HepG2 (cell line): ENCODE measurements around the gene PSMD5. TPM values are rescaled to one million over a fixed set of nuclear protein-coding genes. Genes with fewer than 3 reads are reported as not detected.

ENCODE experiments used
- ATAC-seq: fragments of 200-7000 bp; cut with Tn5 transposase; 3 replicates; pipeline ENCODE4 v1.9.1; 2020; ENCODE audit warnings: mild to moderate bottlenecking, moderate library complexity
- BruUV-seq: library from RNA; stranded (reverse); fragments of 400-500 nt; replicated peaks from 2 replicates; lab custom pipeline; 2021; lab: Mats Ljungman, UMichigan
- CTCF ChIA-PET: fragments of 300-600 bp; formaldehyde crosslinking; extraction: SDS; loops from one replicate; lab custom pipeline; 2021; ENCODE audit warnings: low total read pairs, inconsistent platforms, low intra/inter-chr PET ratio; lab: Yijun Ruan, JAX
- POLR2A ChIA-PET: fragments of 350-600 bp; sonication (Branson Sonifier 250); formaldehyde crosslinking; loops from one replicate; lab custom pipeline; 2020; ENCODE audit warnings: antibody characterized with exemption, inconsistent platforms; lab: Yijun Ruan, JAX
- DNase-seq: peaks from one replicate; pipeline ENCODE4 v3.0.0-alpha.2; 2015; ENCODE audit warnings: low spot score
- FAIRE-seq: peaks from 3 replicates; lab custom pipeline; 2011; peaks lifted over from hg19 to GRCh38; lab: Jason Lieb, UNC
- H2AFZ ChIP-seq: one replicate; pipeline ENCODE4 v1.6.1; 2011; ENCODE audit warnings: low read length, inconsistent platforms
- H3K27ac ChIP-seq: fragments of 300-600 bp; 3 replicates; pipeline ENCODE4 v1.8.0; 2011; ENCODE audit warnings: mixed run types, mild to moderate bottlenecking, mixed read lengths, low read length, inconsistent platforms; ENCODE audit not compliant: insufficient read depth; ENCODE audit errors: extremely low read length
- H3K27me3 ChIP-seq, 2 experiments: fragments of 200-600 bp in 1 of 2; 2 replicates in 1 of 2; 3 replicates in 1 of 2; pipeline versions ENCODE4 v1.6.0 to v1.8.0; 2011; ENCODE audit warnings: low read length in 2 of 2, mild to moderate bottlenecking in 2 of 2, moderate library complexity in 2 of 2, inconsistent platforms in 1 of 2; ENCODE audit not compliant: insufficient read depth in 2 of 2, control insufficient read depth in 1 of 2
- H3K36me3 ChIP-seq, 2 experiments: fragments of 200-600 bp in 1 of 2; replicated peaks in 1 of 2; 2 replicates in 1 of 2; 3 replicates in 1 of 2; pipeline versions ENCODE4 v1.5.1 to v1.8.0; 2011; ENCODE audit warnings: low read length in 2 of 2, inconsistent platforms in 1 of 2; ENCODE audit not compliant: insufficient read depth in 2 of 2, control insufficient read depth in 1 of 2
- H3K4me1 ChIP-seq: 2 replicates; pipeline ENCODE4 v1.5.1; 2012; ENCODE audit warnings: low read length, inconsistent platforms; ENCODE audit not compliant: insufficient read depth
- H3K4me2 ChIP-seq: 2 replicates; pipeline ENCODE4 v1.6.0; 2011; ENCODE audit warnings: low read depth, low read length, inconsistent platforms
- H3K4me3 ChIP-seq, 3 experiments: fragments of 200-600 bp in 1 of 3; sonication (generic), shearing (Covaris generic) in 1 of 3; replicated peaks in 1 of 3; 2 replicates each; pipeline ENCODE4 v1.5.1; 2011 to 2016; ENCODE audit warnings: low read length in 3 of 3, inconsistent platforms in 2 of 3, low read depth in 2 of 3, mild to moderate bottlenecking in 2 of 3, control low read depth in 1 of 3, mixed read lengths in 1 of 3; ENCODE audit not compliant: insufficient read depth in 1 of 3
- H3K79me2 ChIP-seq: one replicate; pipeline ENCODE4 v1.6.1; 2011; ENCODE audit warnings: low read length, inconsistent platforms; ENCODE audit not compliant: insufficient read depth
- H3K9ac ChIP-seq: 2 replicates; pipeline ENCODE4 v1.6.0; 2011; ENCODE audit warnings: mild to moderate bottlenecking, low read depth, low read length, inconsistent platforms; ENCODE audit not compliant: insufficient read depth
- H3K9me3 ChIP-seq: 2 replicates; pipeline ENCODE4 v1.5.1; 2012; ENCODE audit warnings: mild to moderate bottlenecking, low read length
- H4K20me1 ChIP-seq: 2 replicates; pipeline ENCODE4 v1.6.0; 2011; ENCODE audit warnings: inconsistent platforms, mild to moderate bottlenecking, low read length, moderate library complexity; ENCODE audit not compliant: insufficient read depth
- ARNT ChIP-seq: fragments of 450-650 bp; IDR thresholded peaks from 2 replicates; pipeline ENCODE4 v1.6.1; 2017
- HMG20B ChIP-seq: conservative IDR thresholded peaks from 2 replicates; pipeline ENCODE4 v1.6.1; 2016; ENCODE audit warnings: missing genetic modification reagents, missing compliant biosample characterization
- JUND ChIP-seq: sonication (generic); formaldehyde crosslinking; IDR thresholded peaks from 2 replicates; pipeline ENCODE4 v1.8.0; 2022; ENCODE audit warnings: mild to moderate bottlenecking, missing genetic modification reagents
- MED13 ChIP-seq: sonication (generic); formaldehyde crosslinking; IDR thresholded peaks from 2 replicates; pipeline ENCODE4 v1.5.0; 2020; ENCODE audit warnings: missing genetic modification reagents
- NCOA1 ChIP-seq: sonication (generic); formaldehyde crosslinking; IDR thresholded peaks from 2 replicates; pipeline ENCODE4 v1.9.0; 2021; ENCODE audit warnings: missing genetic modification reagents
- POGZ ChIP-seq: sonication (generic); formaldehyde crosslinking; IDR thresholded peaks from 2 replicates; pipeline ENCODE4 v1.4.0; 2020; ENCODE audit warnings: mild to moderate bottlenecking, missing genetic modification reagents
- SCMH1 ChIP-seq: sonication (generic); formaldehyde crosslinking; IDR thresholded peaks from 2 replicates; pipeline ENCODE4 v1.9.0; 2021; ENCODE audit warnings: missing genetic modification reagents, mild to moderate bottlenecking, borderline replicate concordance
- ZNF468 ChIP-seq: sonication (generic); formaldehyde crosslinking; IDR thresholded peaks from 2 replicates; pipeline ENCODE4 v1.8.0; 2022; ENCODE audit warnings: mild to moderate bottlenecking, moderate library complexity, missing genetic modification reagents
- ZNF7 ChIP-seq: IDR thresholded peaks from 2 replicates; pipeline ENCODE4 v1.6.1; 2016; ENCODE audit warnings: missing biosample characterization, missing genetic modification reagents
- ZNF766 ChIP-seq: sonication (generic); formaldehyde crosslinking; IDR thresholded peaks from 2 replicates; pipeline ENCODE4 v1.5.0; 2020; ENCODE audit warnings: missing genetic modification reagents, borderline replicate concordance
- WGBS: methylation state at CpG from one replicate; pipeline ENCODE4 v1.1.6; 2017; ENCODE audit warnings: low lambda C conversion rate; 5-methylcytosine and 5-hydroxymethylcytosine counted together
- in situ Hi-C: cut with HindIII; loops from 2 replicates; pipeline ENCODE4 v1.10.0; 2017; ENCODE audit warnings: low pct_unique_long_range_greater_than_20kb; ENCODE audit not compliant: extremely low pct_ligation_motif_present
- intact Hi-C: fragments of 100-400 bp; cut with micrococcal nuclease; formaldehyde crosslinking; loops from one replicate; pipeline ENCODE4 v1.10.0; 2022; ENCODE audit not compliant: unreplicated experiment
- polyA plus RNA-seq, 8 experiments: library from polyadenylated mRNA; depleted of rRNA in 3 of 8; stranded (reverse) in 7 of 8; unstranded in 1 of 8; fragments of >200 nt; fragmentation: Illumina TruSeq in 4 of 8; extraction: Trizol in 4 of 8; gene quantifications; 2 replicates each; pipeline versions ENCODE4 v1.2.1 to v1.2.3, GENCODE V29; 2011 to 2016; ENCODE audit warnings: low read depth in 4 of 8, missing spikeins in 1 of 8, mixed read lengths in 1 of 8; ENCODE audit not compliant: insufficient read depth in 1 of 8
- total RNA-seq, 5 experiments: library from RNA; depleted of rRNA; stranded (reverse); fragments of >200 nt; fragmentation: Illumina TruSeq; extraction: Trizol; gene quantifications; 2 replicates each; pipeline ENCODE4 v1.2.3, GENCODE V29; 2016; ENCODE audit warnings: low read depth in 1 of 5
- TF ChIP-seq, protein P1 (sequence below): sonication (generic); formaldehyde crosslinking; IDR thresholded peaks from 2 replicates; pipeline ENCODE4 v1.4.0; 2020; ENCODE audit warnings: missing genetic modification reagents, borderline replicate concordance
- TF ChIP-seq, protein P2 (sequence below): IDR thresholded peaks from 2 replicates; pipeline ENCODE4 v1.6.1; 2016; ENCODE audit warnings: control low read depth
- TF ChIP-seq, protein P3 (sequence below): sonication (generic); formaldehyde crosslinking; IDR thresholded peaks from 2 replicates; pipeline ENCODE4 v1.8.1; 2023; ENCODE audit warnings: mild to moderate bottlenecking, missing genetic modification reagents
- TF ChIP-seq, protein P4 (sequence below): sonication (generic); formaldehyde crosslinking; IDR thresholded peaks from 2 replicates; pipeline ENCODE4 v1.8.0; 2022; ENCODE audit warnings: missing genetic modification reagents, mild to moderate bottlenecking, inconsistent platforms, borderline replicate concordance

The PSMD5 gene
- total and polyA plus RNA-seq, 2 of the 13 experiments (the other 11 are each of a cell fraction or from before 2014, with no cell fraction given): 12.7 to 18.1 TPM

DNA sequence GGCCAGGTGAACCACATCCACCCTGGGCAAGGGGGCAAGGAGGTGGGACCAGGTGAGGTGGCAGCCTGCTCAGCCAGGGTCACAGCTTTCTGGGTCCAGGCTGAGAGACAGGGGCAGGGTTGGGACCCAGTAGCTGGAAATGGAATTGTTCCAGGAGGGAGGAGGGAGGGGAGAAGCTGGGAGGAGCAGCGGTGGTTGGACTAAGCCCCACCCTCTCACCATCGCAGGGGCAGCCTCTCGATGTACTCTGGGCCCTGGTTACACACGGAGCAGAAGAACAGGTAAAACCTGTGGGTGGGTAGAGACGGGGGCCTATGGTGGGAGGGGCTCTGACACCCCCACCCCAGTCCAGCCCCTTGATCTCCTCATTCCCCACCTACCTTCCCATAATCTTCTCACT lies 23.1 kb upstream of the PSMD5 start:
- ChIA-PET POLR2A (no interaction called here), CTCF (no interaction called here)
- Histone ChIP-seq H3K36me3 (peaks cover 32 to 72% of the 10 kb centered on the region in 2 experiments), H3K79me2 (no peaks in the 10 kb centered on the region), H3K9me3 (no peaks in the 10 kb centered on the region), H3K4me3 (no peak overlapping the region), H3K4me2 (no peak overlapping the region), H3K27me3 (no peaks in the 10 kb centered on the region), H3K27ac (no peak overlapping the region), H3K9ac (no peak overlapping the region), H2AFZ (no peak overlapping the region), H4K20me1 (no peaks in the 10 kb centered on the region), H3K4me1 (no peaks in the 10 kb centered on the region)
- in situ Hi-C loops: no loop called here
- DNase-seq (no peak), ATAC-seq (no peak), FAIRE-seq (no peak)
- TF ChIP-seq ZNF468 (CRISPR knock-in tag) (no peak), NCOA1 (no peak), ZNF766 (CRISPR knock-in tag) (no peak), ZNF7 (CRISPR knock-in tag) (no peak), MED13 (CRISPR knock-in tag) (no peak), SCMH1 (CRISPR knock-in tag) (no peak), POGZ (CRISPR knock-in tag) (no peak), JUND (no peak), HMG20B (CRISPR knock-in tag) (no peak), ARNT (no peak)
- TF ChIP-seq, protein P1, sequence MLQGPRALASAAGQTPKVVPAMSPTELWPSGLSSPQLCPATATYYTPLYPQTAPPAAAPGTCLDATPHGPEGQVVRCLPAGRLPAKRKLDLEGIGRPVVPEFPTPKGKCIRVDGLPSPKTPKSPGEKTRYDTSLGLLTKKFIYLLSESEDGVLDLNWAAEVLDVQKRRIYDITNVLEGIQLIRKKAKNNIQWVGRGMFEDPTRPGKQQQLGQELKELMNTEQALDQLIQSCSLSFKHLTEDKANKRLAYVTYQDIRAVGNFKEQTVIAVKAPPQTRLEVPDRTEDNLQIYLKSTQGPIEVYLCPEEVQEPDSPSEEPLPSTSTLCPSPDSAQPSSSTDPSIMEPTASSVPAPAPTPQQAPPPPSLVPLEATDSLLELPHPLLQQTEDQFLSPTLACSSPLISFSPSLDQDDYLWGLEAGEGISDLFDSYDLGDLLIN (CRISPR knock-in tag): no peak
- TF ChIP-seq, protein P2, sequence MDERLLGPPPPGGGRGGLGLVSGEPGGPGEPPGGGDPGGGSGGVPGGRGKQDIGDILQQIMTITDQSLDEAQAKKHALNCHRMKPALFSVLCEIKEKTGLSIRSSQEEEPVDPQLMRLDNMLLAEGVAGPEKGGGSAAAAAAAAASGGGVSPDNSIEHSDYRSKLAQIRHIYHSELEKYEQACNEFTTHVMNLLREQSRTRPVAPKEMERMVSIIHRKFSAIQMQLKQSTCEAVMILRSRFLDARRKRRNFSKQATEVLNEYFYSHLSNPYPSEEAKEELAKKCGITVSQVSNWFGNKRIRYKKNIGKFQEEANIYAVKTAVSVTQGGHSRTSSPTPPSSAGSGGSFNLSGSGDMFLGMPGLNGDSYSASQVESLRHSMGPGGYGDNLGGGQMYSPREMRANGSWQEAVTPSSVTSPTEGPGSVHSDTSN (CRISPR knock-in tag): no peak
- TF ChIP-seq, protein P3, sequence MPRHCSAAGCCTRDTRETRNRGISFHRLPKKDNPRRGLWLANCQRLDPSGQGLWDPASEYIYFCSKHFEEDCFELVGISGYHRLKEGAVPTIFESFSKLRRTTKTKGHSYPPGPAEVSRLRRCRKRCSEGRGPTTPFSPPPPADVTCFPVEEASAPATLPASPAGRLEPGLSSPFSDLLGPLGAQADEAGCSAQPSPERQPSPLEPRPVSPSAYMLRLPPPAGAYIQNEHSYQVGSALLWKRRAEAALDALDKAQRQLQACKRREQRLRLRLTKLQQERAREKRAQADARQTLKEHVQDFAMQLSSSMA (CRISPR knock-in tag): no peak
- TF ChIP-seq, protein P4, sequence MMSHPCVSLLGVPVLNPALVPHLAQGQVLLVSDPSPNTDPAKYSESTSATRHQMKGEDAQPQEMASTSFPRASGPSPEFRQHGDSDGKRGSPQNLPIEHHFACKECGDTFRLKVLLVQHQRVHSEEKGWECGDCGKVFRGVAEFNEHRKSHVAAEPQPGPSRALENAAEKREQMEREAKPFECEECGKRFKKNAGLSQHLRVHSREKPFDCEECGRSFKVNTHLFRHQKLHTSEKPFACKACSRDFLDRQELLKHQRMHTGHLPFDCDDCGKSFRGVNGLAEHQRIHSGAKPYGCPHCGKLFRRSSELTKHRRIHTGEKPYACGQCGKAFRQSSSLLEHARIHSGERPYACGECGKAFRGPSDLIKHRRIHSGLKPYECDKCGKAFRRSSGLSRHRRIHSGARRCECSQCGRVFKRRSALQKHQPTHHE (CRISPR knock-in tag): no peak
- intact Hi-C loops: no loop called here
- 91% methylated on average over 5 of the region's 5 CpGs for WGBS
- no TSS peak for BruUV-seq
